B cell (primary cell): ENCODE results near the gene GASK1B.

Experiments
- EZH2 ChIP-seq: IDR thresholded peaks from 2 replicates; pipeline ENCODE4 v1.6.1; 2012; ENCODE audit warnings: borderline replicate concordance, low read depth, mild to moderate bottlenecking, moderate library complexity, low read length; ENCODE audit not compliant: insufficient read depth, poor library complexity, severe bottlenecking
- TF ChIP-seq, protein P1 (sequence below): fragments of 200-600 bp; IDR thresholded peaks from one replicate; pipeline ENCODE4 v1.8.0; 2022; ENCODE audit warnings: antibody characterized with exemption, mild to moderate bottlenecking

- TF ChIP-seq, protein P1, sequence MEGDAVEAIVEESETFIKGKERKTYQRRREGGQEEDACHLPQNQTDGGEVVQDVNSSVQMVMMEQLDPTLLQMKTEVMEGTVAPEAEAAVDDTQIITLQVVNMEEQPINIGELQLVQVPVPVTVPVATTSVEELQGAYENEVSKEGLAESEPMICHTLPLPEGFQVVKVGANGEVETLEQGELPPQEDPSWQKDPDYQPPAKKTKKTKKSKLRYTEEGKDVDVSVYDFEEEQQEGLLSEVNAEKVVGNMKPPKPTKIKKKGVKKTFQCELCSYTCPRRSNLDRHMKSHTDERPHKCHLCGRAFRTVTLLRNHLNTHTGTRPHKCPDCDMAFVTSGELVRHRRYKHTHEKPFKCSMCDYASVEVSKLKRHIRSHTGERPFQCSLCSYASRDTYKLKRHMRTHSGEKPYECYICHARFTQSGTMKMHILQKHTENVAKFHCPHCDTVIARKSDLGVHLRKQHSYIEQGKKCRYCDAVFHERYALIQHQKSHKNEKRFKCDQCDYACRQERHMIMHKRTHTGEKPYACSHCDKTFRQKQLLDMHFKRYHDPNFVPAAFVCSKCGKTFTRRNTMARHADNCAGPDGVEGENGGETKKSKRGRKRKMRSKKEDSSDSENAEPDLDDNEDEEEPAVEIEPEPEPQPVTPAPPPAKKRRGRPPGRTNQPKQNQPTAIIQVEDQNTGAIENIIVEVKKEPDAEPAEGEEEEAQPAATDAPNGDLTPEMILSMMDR: no peak
- no peak for TF ChIP-seq EZH2
Measured at GRCh38 chr4:158213466-158213865, 40.6 kb upstream of the GASK1B start.
